ENCODE measurements around the gene LRG1.

DNA sequence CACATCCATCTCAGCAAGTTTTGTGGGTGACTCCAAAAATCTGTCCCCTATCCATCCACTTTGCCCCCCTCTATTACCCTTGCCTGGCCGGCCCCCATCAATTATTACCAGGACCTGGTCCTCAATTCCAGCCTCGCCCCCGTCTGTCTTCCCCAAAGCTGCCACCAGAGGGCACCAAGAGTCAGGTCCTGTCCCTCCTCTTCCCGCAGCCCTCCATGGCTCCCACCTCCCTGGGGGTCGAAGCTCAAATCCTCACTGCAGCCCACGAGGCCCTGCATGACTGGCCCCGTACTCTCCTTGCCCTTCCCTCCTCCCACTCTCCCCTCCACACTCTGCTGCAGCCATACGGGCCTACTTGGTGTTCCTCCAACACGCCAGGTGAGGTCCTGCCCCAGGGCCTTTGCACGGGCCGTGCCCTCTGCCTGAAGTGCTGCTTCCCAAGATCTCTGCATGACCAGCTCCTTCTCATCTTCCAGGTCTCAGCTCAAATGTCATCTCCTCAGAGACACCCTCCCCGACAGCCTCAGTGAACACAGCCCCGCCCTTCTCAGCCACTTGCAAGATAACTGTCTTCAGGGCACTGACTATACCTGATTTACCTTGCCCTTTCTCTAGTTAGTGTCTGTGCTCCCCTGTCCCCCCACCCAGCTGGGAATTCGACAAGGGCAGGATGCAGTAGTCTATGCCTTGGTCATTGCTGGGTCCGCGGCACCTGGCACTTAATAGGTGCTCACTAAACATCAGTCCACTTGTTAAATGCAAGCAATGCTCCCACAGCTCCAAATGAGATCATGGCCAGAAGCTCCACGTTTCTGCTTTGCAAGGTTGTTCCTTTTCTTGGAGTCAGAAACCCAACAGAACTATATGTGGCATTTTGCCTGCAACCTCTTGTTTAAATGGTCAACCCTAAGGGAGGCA is 36.4 kb upstream of the LRG1 start:
- no peak for TF ChIP-seq POLR2A (IDR thresholded peaks at IDR 0.05)
- TF ChIP-seq, protein P1, sequence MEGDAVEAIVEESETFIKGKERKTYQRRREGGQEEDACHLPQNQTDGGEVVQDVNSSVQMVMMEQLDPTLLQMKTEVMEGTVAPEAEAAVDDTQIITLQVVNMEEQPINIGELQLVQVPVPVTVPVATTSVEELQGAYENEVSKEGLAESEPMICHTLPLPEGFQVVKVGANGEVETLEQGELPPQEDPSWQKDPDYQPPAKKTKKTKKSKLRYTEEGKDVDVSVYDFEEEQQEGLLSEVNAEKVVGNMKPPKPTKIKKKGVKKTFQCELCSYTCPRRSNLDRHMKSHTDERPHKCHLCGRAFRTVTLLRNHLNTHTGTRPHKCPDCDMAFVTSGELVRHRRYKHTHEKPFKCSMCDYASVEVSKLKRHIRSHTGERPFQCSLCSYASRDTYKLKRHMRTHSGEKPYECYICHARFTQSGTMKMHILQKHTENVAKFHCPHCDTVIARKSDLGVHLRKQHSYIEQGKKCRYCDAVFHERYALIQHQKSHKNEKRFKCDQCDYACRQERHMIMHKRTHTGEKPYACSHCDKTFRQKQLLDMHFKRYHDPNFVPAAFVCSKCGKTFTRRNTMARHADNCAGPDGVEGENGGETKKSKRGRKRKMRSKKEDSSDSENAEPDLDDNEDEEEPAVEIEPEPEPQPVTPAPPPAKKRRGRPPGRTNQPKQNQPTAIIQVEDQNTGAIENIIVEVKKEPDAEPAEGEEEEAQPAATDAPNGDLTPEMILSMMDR (IDR thresholded peaks at IDR 0.05), result peak; percentile 48 to 66 (median 50)
